Mesenchymal stem cell (in vitro differentiated cells and primary cell): ENCODE measurements around the gene PITPNM3.
A peak's percentile ranks its signal among the peaks of the same experiment; 100 is the strongest.

Experiments
- DNase-seq: peaks from one replicate; pipeline ENCODE4 v3.0.0-alpha.2; 2013
- H2AFZ ChIP-seq: one replicate; pipeline ENCODE4 v1.6.1; 2013; ENCODE audit warnings: low read depth, mild to moderate bottlenecking, control low read depth, inconsistent platforms, low read length, moderate library complexity
- H2AK5ac ChIP-seq: 2 replicates; pipeline ENCODE4 v1.6.1; 2013; ENCODE audit warnings: low read length, moderate library complexity, mild to moderate bottlenecking, inconsistent platforms; ENCODE audit not compliant: severe bottlenecking
- H2BK120ac ChIP-seq: one replicate; pipeline ENCODE4 v1.6.1; 2013; ENCODE audit warnings: low read depth, mild to moderate bottlenecking, inconsistent platforms, low read length, moderate library complexity
- H2BK12ac ChIP-seq, 2 experiments: one replicate each; pipeline ENCODE4 v1.6.1; 2013; ENCODE audit warnings: inconsistent platforms in 2 of 2, low read length in 2 of 2, mild to moderate bottlenecking in 2 of 2, moderate library complexity in 2 of 2, control low read depth in 1 of 2
- H2BK15ac ChIP-seq: one replicate; pipeline ENCODE4 v1.6.1; 2013; ENCODE audit warnings: mild to moderate bottlenecking, low read depth, inconsistent platforms; ENCODE audit not compliant: poor library complexity, severe bottlenecking
- H2BK5ac ChIP-seq: 2 replicates; pipeline ENCODE4 v1.6.1; 2013; ENCODE audit warnings: low read depth, mild to moderate bottlenecking, low read length, control low read depth, inconsistent platforms; ENCODE audit not compliant: poor library complexity, severe bottlenecking
- H3K14ac ChIP-seq, 2 experiments: one replicate each; pipeline ENCODE4 v1.6.1; 2013; ENCODE audit warnings: inconsistent platforms in 2 of 2, low read length in 2 of 2, control low read depth in 1 of 2, mild to moderate bottlenecking in 1 of 2, moderate library complexity in 1 of 2
- H3K18ac ChIP-seq, 2 experiments: one replicate each; pipeline ENCODE4 v1.6.1; 2013; ENCODE audit warnings: inconsistent platforms in 2 of 2, low read length in 2 of 2, control low read depth in 1 of 2, low read depth in 1 of 2, mild to moderate bottlenecking in 1 of 2
- H3K23ac ChIP-seq, 2 experiments: one replicate each; pipeline ENCODE4 v1.6.1; 2013; ENCODE audit warnings: inconsistent platforms in 2 of 2, low read length in 2 of 2, mild to moderate bottlenecking in 2 of 2, moderate library complexity in 2 of 2, control low read depth in 1 of 2
- H3K27ac ChIP-seq: 2 replicates; pipeline ENCODE4 v1.5.1; 2013; ENCODE audit warnings: mild to moderate bottlenecking, moderate library complexity, low read length, control low read depth, inconsistent platforms; ENCODE audit not compliant: poor library complexity, severe bottlenecking
- H3K27me3 ChIP-seq, 2 experiments: 2 replicates each; pipeline versions ENCODE4 v1.6.1 to v1.7.0; 2013; ENCODE audit warnings: low read length in 2 of 2, mild to moderate bottlenecking in 2 of 2, moderate library complexity in 2 of 2, control low read depth in 1 of 2, inconsistent platforms in 1 of 2; ENCODE audit not compliant: control insufficient read depth in 1 of 2, insufficient read depth in 1 of 2
- H3K36me3 ChIP-seq, 2 experiments: 2 replicates each; pipeline versions ENCODE4 v1.6.1 to v1.7.0; 2013; ENCODE audit warnings: low read length in 2 of 2, control low read depth in 1 of 2, inconsistent platforms in 1 of 2, low read depth in 1 of 2, mild to moderate bottlenecking in 1 of 2; ENCODE audit not compliant: insufficient read depth in 2 of 2, control insufficient read depth in 1 of 2
- H3K4ac ChIP-seq, 2 experiments: one replicate each; pipeline ENCODE4 v1.6.1; 2013; ENCODE audit warnings: inconsistent platforms in 2 of 2, low read length in 2 of 2, mild to moderate bottlenecking in 2 of 2, moderate library complexity in 2 of 2, control low read depth in 1 of 2, low read depth in 1 of 2
- H3K4me1 ChIP-seq: 2 replicates; pipeline ENCODE4 v1.6.1; 2013; ENCODE audit warnings: low read depth, low read length, control low read depth; ENCODE audit not compliant: control insufficient read depth, insufficient read depth
- H3K4me2 ChIP-seq: 2 replicates; pipeline ENCODE4 v1.6.1; 2013; ENCODE audit warnings: low read length, mild to moderate bottlenecking, inconsistent platforms; ENCODE audit not compliant: poor library complexity, severe bottlenecking
- H3K4me3 ChIP-seq, 2 experiments: 2 replicates each; pipeline versions ENCODE4 v1.5.1 to v1.7.0; 2013; ENCODE audit warnings: low read length in 2 of 2, mild to moderate bottlenecking in 2 of 2, control low read depth in 1 of 2, low read depth in 1 of 2; ENCODE audit not compliant: insufficient read depth in 1 of 2
- H3K79me1 ChIP-seq: replicated peaks from 2 replicates; pipeline ENCODE4 v1.6.1; 2013; ENCODE audit warnings: mild to moderate bottlenecking, control low read depth, low read length, inconsistent platforms; ENCODE audit not compliant: poor library complexity, severe bottlenecking
- H3K9ac ChIP-seq: 2 replicates; pipeline ENCODE4 v1.7.0; 2013; ENCODE audit warnings: mild to moderate bottlenecking, low read length, moderate library complexity
- H3K9me3 ChIP-seq: 2 replicates; pipeline ENCODE4 v1.7.0; 2013; ENCODE audit warnings: mild to moderate bottlenecking, low read length; ENCODE audit not compliant: control insufficient read depth
- H4K8ac ChIP-seq: one replicate; pipeline ENCODE4 v1.6.1; 2013; ENCODE audit warnings: inconsistent platforms, mild to moderate bottlenecking, low read length, moderate library complexity
- H4K91ac ChIP-seq: one replicate; pipeline ENCODE4 v1.6.1; 2013; ENCODE audit warnings: mild to moderate bottlenecking, low read length, inconsistent platforms
- WGBS: methylation state at CpG from one replicate; pipeline ENCODE4 v1.1.7; 2013; ENCODE audit warnings: mixed read lengths; 5-methylcytosine and 5-hydroxymethylcytosine counted together

PITPNM3 gene

DNA sequence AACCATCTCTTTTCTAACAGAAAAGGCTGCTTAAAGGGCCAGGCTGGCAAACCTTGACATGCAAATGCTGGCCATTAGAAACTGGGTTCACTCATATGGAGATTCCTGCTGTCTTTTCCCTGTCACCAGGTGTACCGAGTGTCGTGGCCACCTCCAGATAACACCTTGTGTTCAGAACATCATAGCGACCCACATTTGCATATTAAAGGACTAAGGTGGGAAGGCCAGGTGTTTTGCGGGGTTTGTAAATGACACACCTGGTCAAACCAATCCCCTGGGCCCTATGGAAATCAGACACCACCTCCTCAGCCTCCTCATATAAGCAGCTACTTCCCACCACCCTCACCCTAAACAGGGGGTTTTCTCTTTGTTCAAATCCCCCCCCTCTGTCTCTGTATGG is 118.9 kb downstream of the PITPNM3 start:
- H4K91ac ChIP-seq, result no peak overlapping the region
- no peak for DNase-seq
- H3K36me3 ChIP-seq, result no peaks in the 10 kb centered on the region
- H3K9ac ChIP-seq, result no peak overlapping the region
- H3K9me3 ChIP-seq, result no peaks in the 10 kb centered on the region
- no peak overlapping the region for H3K14ac ChIP-seq
- H2AFZ ChIP-seq, result no peak overlapping the region
- H3K4me2 ChIP-seq, result no peak overlapping the region
- H3K27ac ChIP-seq, result no peak overlapping the region
- no peak overlapping the region for H2AK5ac ChIP-seq
- H3K4me1 ChIP-seq, result no peaks in the 10 kb centered on the region
- no peak overlapping the region for H2BK12ac ChIP-seq
- H2BK15ac ChIP-seq, result no peak overlapping the region
- H3K27me3 ChIP-seq, result peaks cover 7 to 26% of the 10 kb centered on the region in 2 experiments
- no peaks in the 10 kb centered on the region for H3K79me1 ChIP-seq
- no peak overlapping the region for H2BK120ac ChIP-seq
- no peak overlapping the region for H2BK5ac ChIP-seq
- H3K4ac ChIP-seq, result no peak overlapping the region
- no peak overlapping the region for H4K8ac ChIP-seq
- no peak overlapping the region for H3K4me3 ChIP-seq
- no peak overlapping the region for H3K18ac ChIP-seq
- 0% methylated on average over 1 of the region's 4 CpGs for whole genome bisulfite sequencing
- H3K23ac ChIP-seq, result no peak overlapping the region

GRCh38 chr17:6435968-6436367 is 120.4 kb downstream of the PITPNM3 start:
- H3K18ac ChIP-seq, result no peak overlapping the region
- H3K4ac ChIP-seq, result no peak overlapping the region
- no peaks in the 10 kb centered on the region for H3K4me1 ChIP-seq
- H3K9me3 ChIP-seq, result no peaks in the 10 kb centered on the region
- H3K9ac ChIP-seq, result no peak overlapping the region
- H3K27ac ChIP-seq, result no peak overlapping the region
- no peak overlapping the region for H2BK12ac ChIP-seq
- DNase-seq, result peak; percentile 67
- no peak overlapping the region for H3K4me3 ChIP-seq
- no peak overlapping the region for H2AK5ac ChIP-seq
- H3K23ac ChIP-seq, result no peak overlapping the region
- H3K4me2 ChIP-seq, result no peak overlapping the region
- no peaks in the 10 kb centered on the region for H3K36me3 ChIP-seq
- no peak overlapping the region for H2BK120ac ChIP-seq
- H2BK5ac ChIP-seq, result no peak overlapping the region
- no peaks in the 10 kb centered on the region for H3K79me1 ChIP-seq
- H3K27me3 ChIP-seq, result peaks cover 7 to 26% of the 10 kb centered on the region in 2 experiments
- no peak overlapping the region for H2BK15ac ChIP-seq
- H3K14ac ChIP-seq, result no peak overlapping the region
- 0% methylated on average over 5 of the region's 9 CpGs for WGBS
- no peak overlapping the region for H2AFZ ChIP-seq
- H4K91ac ChIP-seq, result no peak overlapping the region
- H4K8ac ChIP-seq, result no peak overlapping the region

DNA sequence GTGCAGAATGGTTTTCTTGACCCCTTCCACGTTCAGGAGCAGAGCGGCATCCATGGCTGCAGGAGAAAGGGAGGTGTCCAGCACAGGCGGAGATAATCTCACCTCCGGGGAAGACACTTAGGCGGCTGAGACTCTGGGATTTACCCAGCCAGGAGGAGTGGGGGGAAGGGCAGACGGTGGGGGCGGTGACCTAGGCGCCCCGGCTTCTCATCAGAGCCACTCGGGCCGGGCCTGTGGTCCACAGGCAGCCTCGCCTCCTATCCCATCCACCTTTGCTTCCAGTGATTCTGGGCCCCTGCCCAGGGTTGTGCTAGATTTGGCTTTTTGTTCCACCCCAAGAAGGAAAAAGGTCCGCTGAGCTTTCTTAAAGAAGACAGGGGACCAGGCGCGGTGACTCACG is 121.3 kb downstream of the PITPNM3 start, which contains the start of gene AIPL1:
AIPL1 (minus strand) TSS at position 71 of the 400 bp plus-strand sequence; CDS start at position 54, 17 bp downstream.
- H3K79me1 ChIP-seq, result no peaks in the 10 kb centered on the region
- no peaks in the 10 kb centered on the region for H3K4me1 ChIP-seq
- no peak within 1 kb of the TSS for H2AK5ac ChIP-seq
- no peak within 1 kb of the TSS for H2AFZ ChIP-seq
- H4K8ac ChIP-seq, result no peak within 1 kb of the TSS
- no peak within 1 kb of the TSS for H2BK5ac ChIP-seq
- no peak within 1 kb of the TSS for H3K23ac ChIP-seq
- H2BK120ac ChIP-seq, result no peak within 1 kb of the TSS
- H3K27ac ChIP-seq, result no peak within 1 kb of the TSS
- no peak within 1 kb of the TSS for H3K18ac ChIP-seq
- no peak within 1 kb of the TSS for H3K9ac ChIP-seq
- H2BK15ac ChIP-seq, result no peak within 1 kb of the TSS
- WGBS, result 78% methylated on average over 15 of the region's 16 CpGs
- no peak within 1 kb of the TSS for H3K4me3 ChIP-seq
- peaks cover 7 to 23% of the 10 kb centered on the region in 2 experiments for H3K27me3 ChIP-seq
- no peak within 1 kb of the TSS for H3K14ac ChIP-seq
- H3K9me3 ChIP-seq, result no peaks in the 10 kb centered on the region
- H3K4ac ChIP-seq, result no peak within 1 kb of the TSS
- no peak within 1 kb of the TSS for H2BK12ac ChIP-seq
- no peak within 1 kb of the TSS for H3K4me2 ChIP-seq
- no peaks in the 10 kb centered on the region for H3K36me3 ChIP-seq
- no peak within 1 kb of the TSS for H4K91ac ChIP-seq
- no peak for DNase-seq

- H3K9ac ChIP-seq, result no peak overlapping the region
- no peak for DNase-seq
- H3K4me1 ChIP-seq, result peaks cover 2% of the 10 kb centered on the region
- no peak overlapping the region for H3K14ac ChIP-seq
- no peak overlapping the region for H3K4me2 ChIP-seq
- no peak overlapping the region for H3K4me3 ChIP-seq
- H2AK5ac ChIP-seq, result no peak overlapping the region
- H3K4ac ChIP-seq, result no peak overlapping the region
- no peaks in the 10 kb centered on the region for H3K27me3 ChIP-seq
- H3K9me3 ChIP-seq, result no peaks in the 10 kb centered on the region
- no peak overlapping the region for H3K18ac ChIP-seq
- no peaks in the 10 kb centered on the region for H3K36me3 ChIP-seq
- no peak overlapping the region for H2BK12ac ChIP-seq
- H4K91ac ChIP-seq, result no peak overlapping the region
- no peaks in the 10 kb centered on the region for H3K79me1 ChIP-seq
- no peak overlapping the region for H2AFZ ChIP-seq
- no peak overlapping the region for H2BK5ac ChIP-seq
- H2BK15ac ChIP-seq, result no peak overlapping the region
- H4K8ac ChIP-seq, result no peak overlapping the region
- no peak overlapping the region for H3K27ac ChIP-seq
- H3K23ac ChIP-seq, result no peak overlapping the region
- no peak overlapping the region for H2BK120ac ChIP-seq
Observed at GRCh38 chr17:6430769-6431168, 125.6 kb downstream of the PITPNM3 start.
